ENCODE data around the gene PCP4. TPM values are rescaled to one million over a fixed set of nuclear protein-coding genes. Genes with fewer than 3 reads are reported as not detected.

PCP4 gene
- total RNA-seq, 1 experiment from 2014 or later, result not detected

GRCh38 chr21:39852726-39853500 lies 14.3 kb upstream of the PCP4 start:
- DNase-seq (ENCODE audit: low read depth, low spot score) (no peak), ATAC-seq (no peak)
- no peaks in the 10 kb centered on the region for H3K4me1 ChIP-seq (ENCODE audit: control insufficient read depth, insufficient read depth, low read length)
- no peaks in the 10 kb centered on the region for H3K36me3 ChIP-seq (ENCODE audit: control insufficient read depth, insufficient read depth, low read length)
- ChIA-PET CTCF (interaction anchor here (0.6 kb wide), 2 partner anchors 106 to 321 kb away, joined by 3 to 7 read pairs; no protein-coding TSS in a partner anchor), POLR2A (no interaction called here)
- no TSS peak for BruUV-seq (replicated peaks)
- H3K4me3 ChIP-seq (ENCODE audit: low read depth in 2 of 2, low read length in 2 of 2), result no peak overlapping the region
- no peaks in the 10 kb centered on the region for H3K9me3 ChIP-seq (ENCODE audit: control insufficient read depth, insufficient read depth, low read depth, low read length)
- no peaks in the 10 kb centered on the region for H3K27me3 ChIP-seq (ENCODE audit: control insufficient read depth, insufficient read depth, low read length)
- TF ChIP-seq TCF7L2 (IDR thresholded peaks at IDR 0.05; ENCODE audit: low read depth, low read length) (no peak), CTCF (IDR thresholded peaks at IDR 0.05) (no peak), POLR2AphosphoS5 (IDR thresholded peaks at IDR 0.05; ENCODE audit: low read depth, low read length) (no peak), SIN3A (IDR thresholded peaks at IDR 0.05; ENCODE audit: borderline replicate concordance, insufficient read depth, low read depth, low read length) (no peak), REST (IDR thresholded peaks at IDR 0.05; ENCODE audit: insufficient read depth in 1 of 2, low read depth in 2 of 2, low read length in 1 of 2) (no peak)
- intact Hi-C loops (cut with micrococcal nuclease; ENCODE audit: unreplicated experiment) (no loop called here), in situ Hi-C loops (cut with HindIII; ENCODE audit: low pct_unique_long_range_greater_than_20kb, low sequenced_read_pairs) (no loop called here)
- H3K27ac ChIP-seq (ENCODE audit: low read length), result no peak overlapping the region

GRCh38 chr21:39854572-39854971 lies 12.7 kb upstream of the PCP4 start:
- no peak overlapping the region for H3K27ac ChIP-seq (ENCODE audit: low read length)
- BruUV-seq (replicated peaks), result no TSS peak
- H3K27me3 ChIP-seq (ENCODE audit: control insufficient read depth, insufficient read depth, low read length), result no peaks in the 10 kb centered on the region
- in situ Hi-C loops (cut with HindIII; ENCODE audit: low pct_unique_long_range_greater_than_20kb, low sequenced_read_pairs) (no loop called here), intact Hi-C loops (cut with micrococcal nuclease; ENCODE audit: unreplicated experiment) (no loop called here)
- DNase-seq (ENCODE audit: low read depth, low spot score) (no peak), ATAC-seq (no peak)
- POLR2A ChIA-PET, result no interaction called here
- no peak for TF ChIP-seq TCF7L2 (IDR thresholded peaks at IDR 0.05; ENCODE audit: low read depth, low read length)
- no peak for TF ChIP-seq SIN3A (IDR thresholded peaks at IDR 0.05; ENCODE audit: borderline replicate concordance, insufficient read depth, low read depth, low read length)
- TF ChIP-seq POLR2AphosphoS5 (IDR thresholded peaks at IDR 0.05; ENCODE audit: low read depth, low read length), result no peak
- TF ChIP-seq CTCF (IDR thresholded peaks at IDR 0.05), result no peak
- no peak for TF ChIP-seq REST (IDR thresholded peaks at IDR 0.05; ENCODE audit: insufficient read depth in 1 of 2, low read depth in 2 of 2, low read length in 1 of 2)
- H3K36me3 ChIP-seq (ENCODE audit: control insufficient read depth, insufficient read depth, low read length), result no peaks in the 10 kb centered on the region
- H3K4me3 ChIP-seq (ENCODE audit: low read depth in 2 of 2, low read length in 2 of 2), result no peak overlapping the region
- no peaks in the 10 kb centered on the region for H3K9me3 ChIP-seq (ENCODE audit: control insufficient read depth, insufficient read depth, low read depth, low read length)
- H3K4me1 ChIP-seq (ENCODE audit: control insufficient read depth, insufficient read depth, low read length), result no peaks in the 10 kb centered on the region
- CTCF ChIA-PET, result no interaction called here
